Fibroblast of pulmonary artery (primary cell): ENCODE data around the gene ATOH8.

Experiments
- DNase-seq: peaks from one replicate; pipeline ENCODE4 v3.0.0-alpha.2; 2010; ENCODE audit warnings: low read depth
- H3K4me3 ChIP-seq: replicated peaks from 2 replicates; pipeline ENCODE4 v1.5.1; 2011; ENCODE audit warnings: low read depth, mild to moderate bottlenecking, control low read depth, low read length, moderate library complexity
- CTCF ChIP-seq: IDR thresholded peaks from 2 replicates; pipeline ENCODE4 v1.5.1; 2011; ENCODE audit warnings: mild to moderate bottlenecking, control low read depth, low read length, inconsistent platforms; ENCODE audit errors: missing control alignments

Gene ATOH8

GRCh38 chr2:85707304-85707703 is 46.5 kb upstream of the ATOH8 start:
- peak; percentile 96 for DNase-seq
- TF ChIP-seq CTCF: peak; percentile 94
- H3K4me3 ChIP-seq: no peak overlapping the region

GRCh38 chr2:85708641-85709040 is 45.1 kb upstream of the ATOH8 start:
- no peak overlapping the region for H3K4me3 ChIP-seq
- no peak for TF ChIP-seq CTCF
- DNase-seq: no peak

GRCh38 chr2:85709401-85709811 is 44.4 kb upstream of the ATOH8 start:
- H3K4me3 ChIP-seq: no peak overlapping the region
- no peak for TF ChIP-seq CTCF
- DNase-seq: peak; percentile 43

- no peak overlapping the region for H3K4me3 ChIP-seq
- TF ChIP-seq CTCF: no peak
- DNase-seq: peak; percentile 55
These were observed 42.9 kb upstream of the ATOH8 start for GRCh38 chr2:85710687-85711577.

- DNase-seq: no peak
- no peak for TF ChIP-seq CTCF
- no peak overlapping the region for H3K4me3 ChIP-seq
These were observed 42.2 kb upstream of the ATOH8 start for GRCh38 chr2:85711578-85712060.

GRCh38 chr2:85712336-85712735 is 41.5 kb upstream of the ATOH8 start:
- DNase-seq: no peak

More at GRCh38 chr2:85712336-85712735, 41.5 kb upstream of the ATOH8 start:
- H3K4me3 ChIP-seq: no peak overlapping the region
- no peak for TF ChIP-seq CTCF
